Measurements from ENCODE around the gene PNMA8B. TPM values are rescaled to one million over a fixed set of nuclear protein-coding genes. Genes with fewer than 3 reads are reported as not detected.
A peak's percentile ranks its signal among the peaks of the same experiment; 100 is the strongest.

The PNMA8B gene
- polyA plus RNA-seq, 1 donor from 2014 or later, result 10.1 TPM

- Histone ChIP-seq H3K4me2 (ENCODE audit: low read length) (no peak overlapping the region), H3K27me3 (ENCODE audit: insufficient read depth, low read depth, low read length) (peaks cover 25% of the 10 kb centered on the region), H3K4me3 (ENCODE audit: low read length) (peak overlapping the region; percentile 55), H3K9ac (ENCODE audit: low read length) (peak overlapping the region; percentile 51), H3K79me2 (replicated peaks; ENCODE audit: insufficient read depth, low read length) (no peaks in the 10 kb centered on the region), H4K20me1 (ENCODE audit: insufficient read depth) (no peaks in the 10 kb centered on the region), H3K9me3 (ENCODE audit: low read length) (no peaks in the 10 kb centered on the region), H3F3A (ENCODE audit: insufficient read depth, low read length, poor library complexity, severe bottlenecking) (no peaks in the 10 kb centered on the region), H3K9me2 (ENCODE audit: insufficient read depth, low read length) (no peaks in the 10 kb centered on the region), H2AFZ (ENCODE audit: low read depth, low read length) (no peak overlapping the region), H3K36me3 (ENCODE audit: insufficient read depth, low read length) (no peaks in the 10 kb centered on the region), H3K27ac (ENCODE audit: low read length) (peak overlapping the region; percentile 24)
- TF ChIP-seq SMC3 (conservative IDR thresholded peaks at IDR 0.05; ENCODE audit: poor library complexity) (peak; percentile 100), CTCF (IDR thresholded peaks at IDR 0.05; ENCODE audit: poor library complexity, severe bottlenecking) (peak; percentile 98), EP300 (conservative IDR thresholded peaks at IDR 0.05; ENCODE audit: poor library complexity, severe bottlenecking) (peak; percentile 42), RAD21 (conservative IDR thresholded peaks at IDR 0.05) (peak; percentile 99), REST (IDR thresholded peaks at IDR 0.05; ENCODE audit: borderline replicate concordance) (no peak), EZH2 (IDR thresholded peaks at IDR 0.05; ENCODE audit: borderline replicate concordance, insufficient read depth, low read length, poor library complexity, severe bottlenecking) (no peak), POLR2AphosphoS5 (IDR thresholded peaks at IDR 0.05) (no peak)
These were observed 7.7 kb downstream of the PNMA8B start for GRCh38 chr19:46487802-46488445.

GRCh38 chr19:46487178-46487801 is 8.4 kb downstream of the PNMA8B start:
- Histone ChIP-seq H3K9me2 (ENCODE audit: insufficient read depth, low read length) (no peaks in the 10 kb centered on the region), H3K27me3 (ENCODE audit: insufficient read depth, low read depth, low read length) (peaks cover 18% of the 10 kb centered on the region), H3K9me3 (ENCODE audit: low read length) (no peaks in the 10 kb centered on the region), H3F3A (ENCODE audit: insufficient read depth, low read length, poor library complexity, severe bottlenecking) (no peaks in the 10 kb centered on the region), H3K4me3 (ENCODE audit: low read length) (peak overlapping the region; percentile 55), H3K9ac (ENCODE audit: low read length) (peak overlapping the region; percentile 51), H3K27ac (ENCODE audit: low read length) (peak overlapping the region; percentile 24), H2AFZ (ENCODE audit: low read depth, low read length) (no peak overlapping the region), H3K4me2 (ENCODE audit: low read length) (no peak overlapping the region), H4K20me1 (ENCODE audit: insufficient read depth) (no peaks in the 10 kb centered on the region), H3K36me3 (ENCODE audit: insufficient read depth, low read length) (no peaks in the 10 kb centered on the region), H3K79me2 (replicated peaks; ENCODE audit: insufficient read depth, low read length) (no peaks in the 10 kb centered on the region)
- TF ChIP-seq EZH2 (IDR thresholded peaks at IDR 0.05; ENCODE audit: borderline replicate concordance, insufficient read depth, low read length, poor library complexity, severe bottlenecking) (no peak), CTCF (IDR thresholded peaks at IDR 0.05; ENCODE audit: poor library complexity, severe bottlenecking) (no peak), TAF1 (IDR thresholded peaks at IDR 0.05; ENCODE audit: low read depth) (no peak)

All from neural cell (in vitro differentiated cells).